H1 (cell line): ENCODE measurements around the gene ABCC4. TPM values are rescaled to one million over a fixed set of nuclear protein-coding genes. Genes with fewer than 3 reads are reported as not detected.

ENCODE experiments used
- CTCF ChIA-PET: fragments of 300-600 bp; sonication (Branson Sonifier 250); formaldehyde crosslinking; loops from one replicate; lab custom pipeline; 2021; ENCODE audit not compliant: partially characterized antibody; lab: Charles Lee
- POLR2A ChIA-PET: fragments of 300-600 bp; sonication (Branson Sonifier 250); formaldehyde crosslinking; loops from one replicate; lab custom pipeline; 2021; ENCODE audit warnings: inconsistent platforms; ENCODE audit not compliant: partially characterized antibody; lab: Charles Lee
- DNase-seq, 2 experiments: peaks; one replicate each; pipeline versions ENCODE4 v3.0.0 to v3.0.0-alpha.2; 2010 to 2022; ENCODE audit warnings: low spot score in 2 of 2, low read depth in 1 of 2, mixed read lengths in 1 of 2
- FAIRE-seq: peaks from 2 replicates; lab custom pipeline; 2011; peaks lifted over from hg19 to GRCh38; lab: Jason Lieb, UNC
- H2AFZ ChIP-seq: 2 replicates; pipeline ENCODE4 v1.8.1; 2012; ENCODE audit warnings: low read length, inconsistent platforms
- H2AK5ac ChIP-seq: 2 replicates; pipeline ENCODE4 v1.6.1; 2013; ENCODE audit warnings: low read depth, low read length
- H2BK120ac ChIP-seq: replicated peaks from 2 replicates; pipeline ENCODE3; 2013; ENCODE audit warnings: low read depth, low read length, inconsistent platforms
- H2BK12ac ChIP-seq: 2 replicates; pipeline ENCODE4 v1.6.1; 2013; ENCODE audit warnings: low read depth, low read length
- H2BK15ac ChIP-seq: 2 replicates; pipeline ENCODE4 v1.6.1; 2013; ENCODE audit warnings: low read length
- H2BK20ac ChIP-seq: 2 replicates; pipeline ENCODE4 v1.6.1; 2013; ENCODE audit warnings: low read length
- H2BK5ac ChIP-seq: 2 replicates; pipeline ENCODE4 v1.6.1; 2013; ENCODE audit warnings: low read depth, low read length
- H3K14ac ChIP-seq: 2 replicates; pipeline ENCODE4 v1.6.1; 2013; ENCODE audit warnings: inconsistent platforms; ENCODE audit not compliant: insufficient read length
- H3K18ac ChIP-seq: 2 replicates; pipeline ENCODE4 v1.6.1; 2013; ENCODE audit warnings: low read length; ENCODE audit errors: extremely low read depth
- H3K23ac ChIP-seq: 2 replicates; pipeline ENCODE4 v1.6.1; 2013; ENCODE audit warnings: inconsistent platforms; ENCODE audit not compliant: insufficient read length
- H3K23me2 ChIP-seq: 2 replicates; pipeline ENCODE4 v1.6.1; 2013; ENCODE audit warnings: low read depth, low read length
- H3K27ac ChIP-seq: 2 replicates; pipeline ENCODE4 v1.6.1; 2011; ENCODE audit warnings: low read depth, low read length, inconsistent platforms
- H3K27me3 ChIP-seq, 4 experiments: replicated peaks in 1 of 4; 1 replicate in 1 of 4; 2 replicates in 3 of 4; pipeline versions ENCODE4 v1.6.1 to v1.8.1; 2011 to 2013; ENCODE audit warnings: low read length in 3 of 4, mild to moderate bottlenecking in 3 of 4, inconsistent platforms in 2 of 4, mixed read lengths in 2 of 4, moderate library complexity in 1 of 4; ENCODE audit not compliant: control insufficient read depth in 3 of 4, insufficient read depth in 3 of 4; ENCODE audit errors: extremely low read depth in 1 of 4
- H3K36me3 ChIP-seq, 4 experiments: 2 replicates each; pipeline versions ENCODE4 v1.6.1 to v1.8.1; 2011 to 2013; ENCODE audit warnings: mild to moderate bottlenecking in 4 of 4, low read length in 3 of 4, moderate library complexity in 2 of 4, control low read depth in 1 of 4, inconsistent platforms in 1 of 4; ENCODE audit not compliant: insufficient read depth in 4 of 4, control insufficient read depth in 2 of 4
- H3K4ac ChIP-seq: replicated peaks from 2 replicates; pipeline ENCODE3; 2013; ENCODE audit warnings: low read length, low read depth, mixed read lengths, inconsistent platforms; ENCODE audit not compliant: insufficient read length
- H3K4me1 ChIP-seq, 4 experiments: replicated peaks in 1 of 4; 1 replicate in 1 of 4; 2 replicates in 3 of 4; pipeline versions ENCODE4 v1.6.1 to v1.8.1; 2011 to 2013; ENCODE audit warnings: low read length in 3 of 4, inconsistent platforms in 2 of 4, mixed read lengths in 1 of 4; ENCODE audit not compliant: insufficient read depth in 4 of 4, control insufficient read depth in 3 of 4
- H3K4me2 ChIP-seq, 2 experiments: 2 replicates each; pipeline versions ENCODE4 v1.6.1 to v1.8.1; 2011 to 2013; ENCODE audit warnings: low read depth in 2 of 2, low read length in 2 of 2, control low read depth in 1 of 2, inconsistent platforms in 1 of 2, mild to moderate bottlenecking in 1 of 2; ENCODE audit not compliant: insufficient read depth in 1 of 2
- H3K4me3 ChIP-seq, 4 experiments: fragments of 200-600, 300-600 bp in 1 of 4; sonication (generic), shearing (Covaris generic), sonication (Bioruptor Twin) in 1 of 4; 2 replicates each; pipeline versions ENCODE4 v1.5.1 to v1.8.1; 2011 to 2016; ENCODE audit warnings: low read length in 4 of 4, low read depth in 3 of 4, control low read depth in 2 of 4, inconsistent platforms in 2 of 4, mild to moderate bottlenecking in 2 of 4, mixed read lengths in 1 of 4, moderate library complexity in 1 of 4; ENCODE audit not compliant: insufficient read depth in 2 of 4; ENCODE audit errors: extremely low read depth in 1 of 4
- H3K56ac ChIP-seq: replicated peaks from 2 replicates; pipeline ENCODE3; 2013; ENCODE audit warnings: low read depth, mild to moderate bottlenecking, mixed read lengths, low read length, inconsistent platforms; ENCODE audit not compliant: insufficient read length
- H3K79me1 ChIP-seq: 2 replicates; pipeline ENCODE4 v1.6.1; 2013; ENCODE audit warnings: low read depth, low read length, control low read depth
- H3K79me2 ChIP-seq, 2 experiments: 2 replicates each; pipeline versions ENCODE4 v1.6.1 to v1.8.1; 2012 to 2013; ENCODE audit warnings: low read length in 2 of 2, mild to moderate bottlenecking in 2 of 2, inconsistent platforms in 1 of 2; ENCODE audit not compliant: insufficient read depth in 2 of 2, control insufficient read depth in 1 of 2
- H3K9ac ChIP-seq, 4 experiments: replicated peaks in 1 of 4; 1 replicate in 1 of 4; 2 replicates in 3 of 4; pipeline versions ENCODE4 v1.6.1 to v1.8.1; 2011 to 2013; ENCODE audit warnings: low read depth in 3 of 4, low read length in 3 of 4, control low read depth in 2 of 4, mild to moderate bottlenecking in 2 of 4, moderate library complexity in 2 of 4, inconsistent platforms in 1 of 4; ENCODE audit errors: extremely low read depth in 1 of 4
- H3K9me3 ChIP-seq, 2 experiments: 2 replicates each; pipeline versions ENCODE4 v1.6.1 to v1.8.1; 2012 to 2013; ENCODE audit warnings: mild to moderate bottlenecking in 2 of 2, moderate library complexity in 2 of 2, control low read depth in 1 of 2, inconsistent platforms in 1 of 2, low read depth in 1 of 2, low read length in 1 of 2, mixed read lengths in 1 of 2; ENCODE audit not compliant: insufficient read depth in 2 of 2
- H4K20me1 ChIP-seq, 2 experiments: replicated peaks in 1 of 2; 2 replicates each; pipeline versions ENCODE3 to v1.8.1; 2011 to 2013; ENCODE audit warnings: inconsistent platforms in 2 of 2, low read length in 2 of 2, mild to moderate bottlenecking in 1 of 2; ENCODE audit not compliant: insufficient read depth in 2 of 2, control insufficient read depth in 1 of 2
- H4K5ac ChIP-seq: 2 replicates; pipeline ENCODE4 v1.6.1; 2013; ENCODE audit warnings: low read length, low read depth, mixed read lengths, inconsistent platforms; ENCODE audit not compliant: insufficient read length
- H4K8ac ChIP-seq: 2 replicates; pipeline ENCODE4 v1.8.0; 2013; ENCODE audit warnings: mild to moderate bottlenecking, moderate library complexity, low read length, inconsistent platforms; ENCODE audit not compliant: insufficient read depth; ENCODE audit errors: extremely low read depth
- H4K91ac ChIP-seq: replicated peaks from 2 replicates; pipeline ENCODE3; 2013; ENCODE audit warnings: low read length, mixed read lengths, inconsistent platforms; ENCODE audit not compliant: insufficient read length
- BACH1 ChIP-seq: IDR thresholded peaks from 2 replicates; pipeline ENCODE4 v1.6.1; 2012; ENCODE audit warnings: low read length, improper control_type of control experiment
- CBX8 ChIP-seq: fragments of 300-800, 300-1000 bp; sonication (generic); IDR thresholded peaks from 2 replicates; pipeline ENCODE4 v1.7.1; 2016; ENCODE audit warnings: low read depth, low read length, borderline replicate concordance
- KDM1A ChIP-seq: fragments of 200-600, 300-600 bp; sonication (generic); IDR thresholded peaks from 2 replicates; pipeline ENCODE4 v1.7.1; 2016; ENCODE audit warnings: mild to moderate bottlenecking, low read length, borderline replicate concordance
- NANOG ChIP-seq: IDR thresholded peaks from 2 replicates; pipeline ENCODE4 v1.6.1; 2011; ENCODE audit warnings: low read length, low read depth, mild to moderate bottlenecking, inconsistent platforms; ENCODE audit not compliant: insufficient read depth, poor library complexity, severe bottlenecking
- TAF1 ChIP-seq: IDR thresholded peaks from 2 replicates; pipeline ENCODE4 v1.6.1; 2011; ENCODE audit warnings: mild to moderate bottlenecking, low read depth, low read length
- TBP ChIP-seq: IDR thresholded peaks from 2 replicates; pipeline ENCODE4 v1.6.1; 2011; ENCODE audit warnings: low read depth, low read length, improper control_type of control experiment
- WGBS, 2 experiments: shearing (Covaris generic) in 1 of 2; methylation state at CpG; one replicate each; pipeline versions ENCODE4 v1.1.6 to v1.1.7; 2013 to 2015; ENCODE audit warnings: low lambda C conversion rate in 2 of 2, mixed read lengths in 2 of 2, inconsistent platforms in 1 of 2, low coverage in 1 of 2, missing lambda C conversion rate in 1 of 2; ENCODE audit not compliant: insufficient replicate concordance in 2 of 2, insufficient coverage in 1 of 2, insufficient read length in 1 of 2; ENCODE audit errors: extremely low coverage in 1 of 2, missing lambda C conversion rate in 1 of 2; 5-methylcytosine and 5-hydroxymethylcytosine counted together
- polyA plus RNA-seq, 7 experiments: library from polyadenylated mRNA; depleted of rRNA in 3 of 7; stranded (reverse) in 5 of 7; unstranded in 2 of 7; fragments of >200 nt in 5 of 7; fragments of 200-250 nt in 2 of 7; gene quantifications; 1 replicate in 5 of 7; 2 replicates in 1 of 7; 4 replicates in 1 of 7; pipeline versions ENCODE4 v1.2.1 to v1.2.3, GENCODE V29; 2011 to 2013; ENCODE audit warnings: missing spikeins in 2 of 7, mixed read lengths in 2 of 7
- total RNA-seq: library from RNA; stranded (reverse); fragmentation: NEBNext Ultra II Directional; extraction: Animal tissue kit (Norgen Biotek cat#: 25700); gene quantifications from 2 replicates; pipeline ENCODE4 v1.2.1, GENCODE V29; 2021
- TF ChIP-seq, protein P1 (sequence below): IDR thresholded peaks from 2 replicates; pipeline ENCODE4 v1.6.1; 2012; ENCODE audit warnings: inconsistent platforms

The ABCC4 gene
- total and polyA plus RNA-seq, 2 of the 8 experiments (the other 6 are each of a cell fraction or from before 2014, with no cell fraction given): 4.0 to 14.1 TPM

DNA sequence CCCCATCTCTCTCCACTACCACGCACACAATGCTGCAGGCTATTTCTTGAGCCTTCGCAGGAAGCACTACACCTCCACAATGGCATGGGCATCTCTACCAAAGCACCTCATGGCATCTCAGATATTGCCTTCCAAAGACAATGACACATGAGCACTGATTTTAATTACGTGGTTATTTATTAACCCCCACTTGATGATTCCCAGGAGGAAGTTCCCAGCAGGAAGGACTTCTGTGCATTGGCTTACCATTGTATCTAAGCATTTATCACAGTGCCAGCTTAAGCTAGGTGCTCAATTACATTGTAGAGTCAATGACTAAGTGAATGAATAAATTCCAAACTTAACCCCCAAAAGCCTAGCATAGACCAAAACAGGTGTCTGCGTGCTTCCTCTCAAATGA is 101.4 kb downstream of the ABCC4 start:
- Histone ChIP-seq H2BK120ac (no peak overlapping the region), H2BK12ac (no peak overlapping the region), H3K36me3 (no peaks in the 10 kb centered on the region), H2BK20ac (no peak overlapping the region), H3K79me1 (no peaks in the 10 kb centered on the region)
- POLR2A ChIA-PET: no interaction called here
- TF ChIP-seq TAF1: no peak
- no peak for TF ChIP-seq CBX8
- TF ChIP-seq BACH1: no peak
- no peak for TF ChIP-seq KDM1A
- no peak for TF ChIP-seq TBP
- no peak for TF ChIP-seq NANOG
- TF ChIP-seq, protein P1, sequence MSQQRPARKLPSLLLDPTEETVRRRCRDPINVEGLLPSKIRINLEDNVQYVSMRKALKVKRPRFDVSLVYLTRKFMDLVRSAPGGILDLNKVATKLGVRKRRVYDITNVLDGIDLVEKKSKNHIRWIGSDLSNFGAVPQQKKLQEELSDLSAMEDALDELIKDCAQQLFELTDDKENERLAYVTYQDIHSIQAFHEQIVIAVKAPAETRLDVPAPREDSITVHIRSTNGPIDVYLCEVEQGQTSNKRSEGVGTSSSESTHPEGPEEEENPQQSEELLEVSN: no peak
- TF ChIP-seq, all 59 proteins: peak for 0
- Histone ChIP-seq H3K9me3 (no peaks in the 10 kb centered on the region), H4K5ac (no peak overlapping the region), H2BK5ac (no peak overlapping the region), H3K9ac (no peak overlapping the region), H3K14ac (no peak overlapping the region), H3K27me3 (no peaks in the 10 kb centered on the region), H3K4me2 (no peak overlapping the region), H3K4me3 (no peak overlapping the region), H2AK5ac (no peak overlapping the region), H3K23me2 (no peaks in the 10 kb centered on the region), H3K79me2 (no peaks in the 10 kb centered on the region), H4K91ac (no peak overlapping the region), H3K23ac (no peak overlapping the region), H3K56ac (no peak overlapping the region), H2BK15ac (no peak overlapping the region), H4K8ac (no peak overlapping the region), H3K4me1 (no peaks in the 10 kb centered on the region), H3K18ac (no peak overlapping the region), H2AFZ (no peak overlapping the region), H4K20me1 (no peaks in the 10 kb centered on the region), H3K4ac (no peak overlapping the region), H3K27ac (no peak overlapping the region)
- 91% methylated on average over 4 of the region's 4 CpGs; no CpG with 5 or more reads in 1 of the 2 experiments for WGBS, 2 experiments
- DNase-seq (no peak), FAIRE-seq (no peak)
- CTCF ChIA-PET: interaction anchor here (3.6 kb wide), 1 partner anchor 8 kb away, joined by 16 read pairs; no protein-coding TSS in a partner anchor
